SK-N-SH treated with all-trans-retinoic acid at 6 μM for 48 hours (cell line): Measurements from ENCODE around the gene PLEKHF1.

Source experiments
- BACH2 ChIP-seq: fragments of 250-450 bp; sonication (Bioruptor Pico); IDR thresholded peaks from 2 replicates; pipeline ENCODE4 v1.9.0; 2021; ENCODE audit warnings: mild to moderate bottlenecking, borderline replicate concordance
- PATZ1 ChIP-seq: fragments of 250-450 bp; sonication (Bioruptor Pico); IDR thresholded peaks from 2 replicates; pipeline ENCODE4 v1.8.0; 2020; ENCODE audit warnings: mild to moderate bottlenecking, moderate library complexity, borderline replicate concordance
- RARB ChIP-seq: fragments of 250-450 bp; sonication (Bioruptor Pico); IDR thresholded peaks from 2 replicates; pipeline ENCODE4 v1.8.0; 2021; ENCODE audit warnings: mild to moderate bottlenecking, moderate library complexity
- TCF4 ChIP-seq: fragments of 250-450 bp; sonication (Bioruptor Pico); IDR thresholded peaks from 2 replicates; pipeline ENCODE4 v1.8.0; 2021; ENCODE audit warnings: mild to moderate bottlenecking, moderate library complexity, borderline replicate concordance
- ZFP3 ChIP-seq: fragments of 250-450 bp; sonication (Bioruptor Pico); IDR thresholded peaks from 2 replicates; pipeline ENCODE4 v1.5.0; 2020; ENCODE audit warnings: mild to moderate bottlenecking, moderate library complexity
- ZNF565 ChIP-seq: fragments of 450-650 bp; formaldehyde crosslinking; conservative IDR thresholded peaks from 2 replicates; pipeline ENCODE4 v1.5.0; 2020; ENCODE audit warnings: low read depth, mild to moderate bottlenecking, moderate library complexity

- TF ChIP-seq TCF4 (no peak), BACH2 (CRISPR knock-in tag) (no peak), ZFP3 (CRISPR knock-in tag) (no peak), PATZ1 (no peak), RARB (no peak), ZNF565 (no peak)
Measured at GRCh38 chr19:29628661-29629385, 36.4 kb upstream of the PLEKHF1 start.
